ENCODE results near the gene SPN. TPM values are rescaled to one million over a fixed set of nuclear protein-coding genes. Genes with fewer than 3 reads are reported as not detected.
"Not testable (repeated sequence)": the region's sequence is repeated elsewhere in the genome, so short reads cannot be mapped to it uniquely, and the experiment has no call there.

Gene SPN
- total RNA-seq, 1 donor from 2014 or later: not detected

GRCh38 chr16:29694384-29695195 lies 31.5 kb downstream of the SPN start:
- Histone ChIP-seq H3K4me3 (ENCODE audit: low read depth, low read length) (no peak overlapping the region), H3K27me3 (ENCODE audit: control insufficient read depth, insufficient read depth, low read length) (no peaks in the 10 kb centered on the region), H3K36me3 (ENCODE audit: control insufficient read depth, insufficient read depth, low read length) (no peaks in the 10 kb centered on the region)
- FAIRE-seq (no peak), DNase-seq (ENCODE audit: low read depth) (no peak)
- no peak for TF ChIP-seq CTCF (IDR thresholded peaks at IDR 0.05; ENCODE audit: insufficient read depth, low read length, severe bottlenecking)

- not testable (repeated sequence) for H3K4me3 ChIP-seq (ENCODE audit: low read depth, low read length); H3K36me3 ChIP-seq (ENCODE audit: control insufficient read depth, insufficient read depth, low read length); DNase-seq (ENCODE audit: low read depth); H3K27me3 ChIP-seq (ENCODE audit: control insufficient read depth, insufficient read depth, low read length); FAIRE-seq
Observed at GRCh38 chr16:29695675-29696074, 32.6 kb downstream of the SPN start.

- Histone ChIP-seq H3K4me3 (ENCODE audit: low read depth, low read length) (no peak overlapping the region), H3K36me3 (ENCODE audit: control insufficient read depth, insufficient read depth, low read length) (no peaks in the 10 kb centered on the region), H3K27me3 (ENCODE audit: control insufficient read depth, insufficient read depth, low read length) (no peaks in the 10 kb centered on the region)
- FAIRE-seq (no peak), DNase-seq (ENCODE audit: low read depth) (no peak)
- no peak for TF ChIP-seq CTCF (IDR thresholded peaks at IDR 0.05; ENCODE audit: insufficient read depth, low read length, severe bottlenecking)
Observed at GRCh38 chr16:29696881-29697331, 33.9 kb downstream of the SPN start.

- H3K36me3 ChIP-seq (ENCODE audit: control insufficient read depth, insufficient read depth, low read length): no peaks in the 10 kb centered on the region
- DNase-seq (ENCODE audit: low read depth): no peak
Observed at GRCh38 chr16:29697391-29697790, 34.3 kb downstream of the SPN start.

GRCh38 chr16:29698042-29698441 lies 35.0 kb downstream of the SPN start:
- Histone ChIP-seq H3K27me3 (ENCODE audit: control insufficient read depth, insufficient read depth, low read length) (no peaks in the 10 kb centered on the region), H3K4me3 (ENCODE audit: low read depth, low read length) (no peak overlapping the region), H3K36me3 (ENCODE audit: control insufficient read depth, insufficient read depth, low read length) (no peaks in the 10 kb centered on the region)
- FAIRE-seq: no peak
- DNase-seq (ENCODE audit: low read depth): no peak
- no peak for TF ChIP-seq CTCF (IDR thresholded peaks at IDR 0.05; ENCODE audit: insufficient read depth, low read length, severe bottlenecking)

More at GRCh38 chr16:29697391-29697790, 34.3 kb downstream of the SPN start:
- no peak for FAIRE-seq
- H3K27me3 ChIP-seq (ENCODE audit: control insufficient read depth, insufficient read depth, low read length): no peaks in the 10 kb centered on the region
- no peak for TF ChIP-seq CTCF (IDR thresholded peaks at IDR 0.05; ENCODE audit: insufficient read depth, low read length, severe bottlenecking)
- no peak overlapping the region for H3K4me3 ChIP-seq (ENCODE audit: low read depth, low read length)

GRCh38 chr16:29698484-29699323 lies 35.7 kb downstream of the SPN start:
- DNase-seq (ENCODE audit: low read depth): no peak
- no peak for TF ChIP-seq CTCF (IDR thresholded peaks at IDR 0.05; ENCODE audit: insufficient read depth, low read length, severe bottlenecking)
- H3K36me3 ChIP-seq (ENCODE audit: control insufficient read depth, insufficient read depth, low read length): no peaks in the 10 kb centered on the region
- no peak for FAIRE-seq
- no peaks in the 10 kb centered on the region for H3K27me3 ChIP-seq (ENCODE audit: control insufficient read depth, insufficient read depth, low read length)
- H3K4me3 ChIP-seq (ENCODE audit: low read depth, low read length): no peak overlapping the region
